CD14-positive monocyte (primary cell): ENCODE data around the gene SYPL2. TPM values are rescaled to one million over a fixed set of nuclear protein-coding genes. Genes with fewer than 3 reads are reported as not detected.

Experiments used
- DNase-seq, 3 donors: peaks; one replicate each; pipeline ENCODE4 v3.0.0-alpha.2; 2011 to 2022
- H2AFZ ChIP-seq: 2 replicates; pipeline ENCODE4 v1.6.0; 2012; ENCODE audit warnings: mild to moderate bottlenecking, low read depth, low read length, inconsistent platforms; ENCODE audit not compliant: insufficient read depth, poor library complexity, severe bottlenecking
- H3K27ac ChIP-seq, 2 donors: 1 replicate in 1 of 2; 2 replicates in 1 of 2; pipeline ENCODE4 v1.5.1; 2012 to 2013; ENCODE audit warnings: low read length in 2 of 2, control low read depth in 1 of 2, inconsistent platforms in 1 of 2, low read depth in 1 of 2, mild to moderate bottlenecking in 1 of 2
- H3K27me3 ChIP-seq, 2 donors: one replicate each; pipeline versions ENCODE4 v1.6.0 to v1.6.1; 2011 to 2013; ENCODE audit warnings: low read length in 2 of 2; ENCODE audit not compliant: control insufficient read depth in 2 of 2, insufficient read depth in 2 of 2
- H3K36me3 ChIP-seq, 2 donors: replicated peaks in 1 of 2; 1 replicate in 1 of 2; 2 replicates in 1 of 2; pipeline versions ENCODE4 v1.5.1 to v1.6.1; 2012 to 2013; ENCODE audit warnings: low read length in 2 of 2, control low read depth in 1 of 2, inconsistent platforms in 1 of 2, mild to moderate bottlenecking in 1 of 2; ENCODE audit not compliant: insufficient read depth in 2 of 2, control insufficient read depth in 1 of 2
- H3K4me1 ChIP-seq, 2 donors: 1 replicate in 1 of 2; 2 replicates in 1 of 2; pipeline versions ENCODE4 v1.5.1 to v1.6.1; 2012 to 2013; ENCODE audit warnings: low read length in 2 of 2, control low read depth in 1 of 2, inconsistent platforms in 1 of 2, mild to moderate bottlenecking in 1 of 2, moderate library complexity in 1 of 2; ENCODE audit not compliant: insufficient read depth in 2 of 2, control insufficient read depth in 1 of 2
- H3K4me2 ChIP-seq: replicated peaks from 2 replicates; pipeline ENCODE3; 2012; ENCODE audit warnings: low read length, moderate library complexity, mild to moderate bottlenecking; ENCODE audit not compliant: poor library complexity, severe bottlenecking; ENCODE audit errors: extremely low read depth
- H3K4me3 ChIP-seq, 3 experiments: fragments of 200-600 bp in 1 of 3; sonication (generic) in 1 of 3; replicated peaks in 1 of 3; 1 replicate in 2 of 3; 2 replicates in 1 of 3; pipeline ENCODE4 v1.5.1; 2011 to 2013; ENCODE audit warnings: low read length in 3 of 3, mild to moderate bottlenecking in 3 of 3, control low read depth in 2 of 3, low read depth in 2 of 3, inconsistent platforms in 1 of 3, moderate library complexity in 1 of 3
- H3K79me2 ChIP-seq: 2 replicates; pipeline ENCODE4 v1.6.0; 2012; ENCODE audit warnings: mild to moderate bottlenecking, control low read depth, inconsistent platforms, low read length, moderate library complexity; ENCODE audit not compliant: insufficient read depth
- H3K9ac ChIP-seq: 2 replicates; pipeline ENCODE4 v1.6.0; 2017; ENCODE audit warnings: low read length, mild to moderate bottlenecking; ENCODE audit not compliant: insufficient read depth, poor library complexity, severe bottlenecking
- H3K9me3 ChIP-seq, 2 donors: replicated peaks in 1 of 2; 1 replicate in 1 of 2; 2 replicates in 1 of 2; pipeline versions ENCODE4 v1.5.1 to v1.6.1; 2012 to 2013; ENCODE audit warnings: low read length in 2 of 2, control low read depth in 1 of 2; ENCODE audit not compliant: control insufficient read depth in 1 of 2, insufficient read depth in 1 of 2
- H4K20me1 ChIP-seq: 2 replicates; pipeline ENCODE4 v1.6.0; 2012; ENCODE audit warnings: mild to moderate bottlenecking, low read length, control low read depth, moderate library complexity; ENCODE audit not compliant: insufficient read depth
- H3K27ac Mint-ChIP-seq, 7 donors: one replicate each; pipeline ENCODE4 v1.8.0; 2020; ENCODE audit warnings: mild to moderate bottlenecking in 7 of 7, mixed read lengths in 7 of 7, moderate library complexity in 6 of 7, inconsistent platforms in 2 of 7
- H3K27me3 Mint-ChIP-seq, 3 donors: one replicate each; pipeline ENCODE4 v1.8.0; 2021 to 2022; ENCODE audit warnings: low read depth in 3 of 3, mild to moderate bottlenecking in 3 of 3, mixed read lengths in 3 of 3, moderate library complexity in 3 of 3, inconsistent platforms in 1 of 3
- H3K36me3 Mint-ChIP-seq, 2 donors: one replicate each; pipeline ENCODE4 v1.8.0; 2020; ENCODE audit warnings: mixed read lengths in 2 of 2, inconsistent platforms in 1 of 2, mild to moderate bottlenecking in 1 of 2
- H3K4me1 Mint-ChIP-seq: one replicate; pipeline ENCODE4 v1.8.0; 2020; ENCODE audit warnings: mild to moderate bottlenecking, mixed read lengths
- H3K4me3 Mint-ChIP-seq, 2 donors: one replicate each; pipeline ENCODE4 v1.8.0; 2020; ENCODE audit warnings: mild to moderate bottlenecking in 2 of 2, mixed read lengths in 2 of 2, moderate library complexity in 1 of 2
- H3K9me3 Mint-ChIP-seq, 7 donors: one replicate each; pipeline ENCODE4 v1.8.0; 2020 to 2022; ENCODE audit warnings: mixed read lengths in 7 of 7, mild to moderate bottlenecking in 6 of 7, moderate library complexity in 6 of 7, inconsistent platforms in 2 of 7
- WGBS: methylation state at CpG from one replicate; pipeline ENCODE4 v1.1.5; 2013; ENCODE audit warnings: missing lambda C conversion rate; ENCODE audit not compliant: insufficient coverage; 5-methylcytosine and 5-hydroxymethylcytosine counted together
- intact Hi-C, 2 donors: fragments of 100-400 bp; cut with micrococcal nuclease; formaldehyde crosslinking; loops; one replicate each; pipeline versions ENCODE4 v1.15.0 to v1.15.1; 2023
- polyA plus RNA-seq, 3 donors: library from polyadenylated mRNA; depleted of rRNA in 1 of 3; unstranded in 2 of 3; stranded (reverse) in 1 of 3; fragments of 300-500 nt in 2 of 3; fragments of >200 nt in 1 of 3; fragmentation: Illumina TruSeq in 2 of 3; gene quantifications; 1 replicate in 2 of 3; 2 replicates in 1 of 3; pipeline ENCODE4 v1.2.3, GENCODE V29; 2012 to 2021
- TF ChIP-seq, protein P1 (sequence below): fragments of 200-600 bp; IDR thresholded peaks from one replicate; pipeline ENCODE4 v1.8.0; 2022; ENCODE audit warnings: antibody characterized with exemption, mild to moderate bottlenecking

SYPL2 gene
- polyA plus RNA-seq, 3 donors = 0.03 to 0.12 TPM; not detected in 1

DNA sequence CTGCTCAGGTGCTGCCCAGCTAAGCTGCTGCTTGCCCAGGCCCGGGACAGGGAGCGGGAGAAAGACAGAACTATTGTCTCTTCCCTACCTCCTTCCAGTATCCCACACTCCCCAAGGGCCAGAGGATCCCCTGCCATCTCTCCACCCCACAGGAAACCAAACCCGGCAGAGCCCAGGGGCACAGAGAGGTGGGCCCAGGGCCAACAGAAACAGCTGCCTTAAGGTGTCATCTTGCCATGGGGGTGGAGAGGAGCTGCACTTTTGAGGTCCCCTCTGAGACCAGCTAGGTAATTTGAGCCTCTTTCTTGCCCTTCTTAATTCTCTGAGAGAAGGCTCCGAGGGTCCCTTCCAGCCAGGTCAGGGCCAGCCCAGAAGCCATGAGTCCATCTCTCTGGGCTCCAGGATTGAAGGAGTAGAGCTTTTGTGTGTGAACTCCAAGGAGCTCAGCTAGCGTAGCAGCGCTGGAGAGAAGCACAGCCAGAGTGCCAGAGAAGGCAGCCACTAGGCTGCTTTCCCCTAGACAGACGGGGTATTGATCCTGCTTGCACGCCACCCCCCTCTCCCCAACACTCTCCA, 63.6 kb downstream of the SYPL2 start:
- no peaks in the 10 kb centered on the region for H3K9me3 Mint-ChIP-seq
- H3K27ac Mint-ChIP-seq = no peak overlapping the region
- H3K27ac ChIP-seq = no peak overlapping the region
- 97% methylated on average over 6 of the region's 8 CpGs for WGBS
- H3K27me3 ChIP-seq = no peaks in the 10 kb centered on the region
- H3K36me3 Mint-ChIP-seq = no peaks in the 10 kb centered on the region
- H3K4me1 Mint-ChIP-seq = peaks cover 9% of the 10 kb centered on the region
- peaks cover 2 to 5% (median 2%) of the 10 kb centered on the region in 3 donors for H3K27me3 Mint-ChIP-seq
- H4K20me1 ChIP-seq = no peaks in the 10 kb centered on the region
- H3K4me3 Mint-ChIP-seq = no peak overlapping the region
- H3K4me3 ChIP-seq = no peak overlapping the region
- no peaks in the 10 kb centered on the region for H3K9me3 ChIP-seq
- H3K79me2 ChIP-seq = no peaks in the 10 kb centered on the region
- H3K9ac ChIP-seq = no peak overlapping the region
- no peak overlapping the region for H3K4me2 ChIP-seq
- H2AFZ ChIP-seq = no peak overlapping the region
- no peaks in the 10 kb centered on the region for H3K36me3 ChIP-seq
- TF ChIP-seq, protein P1, sequence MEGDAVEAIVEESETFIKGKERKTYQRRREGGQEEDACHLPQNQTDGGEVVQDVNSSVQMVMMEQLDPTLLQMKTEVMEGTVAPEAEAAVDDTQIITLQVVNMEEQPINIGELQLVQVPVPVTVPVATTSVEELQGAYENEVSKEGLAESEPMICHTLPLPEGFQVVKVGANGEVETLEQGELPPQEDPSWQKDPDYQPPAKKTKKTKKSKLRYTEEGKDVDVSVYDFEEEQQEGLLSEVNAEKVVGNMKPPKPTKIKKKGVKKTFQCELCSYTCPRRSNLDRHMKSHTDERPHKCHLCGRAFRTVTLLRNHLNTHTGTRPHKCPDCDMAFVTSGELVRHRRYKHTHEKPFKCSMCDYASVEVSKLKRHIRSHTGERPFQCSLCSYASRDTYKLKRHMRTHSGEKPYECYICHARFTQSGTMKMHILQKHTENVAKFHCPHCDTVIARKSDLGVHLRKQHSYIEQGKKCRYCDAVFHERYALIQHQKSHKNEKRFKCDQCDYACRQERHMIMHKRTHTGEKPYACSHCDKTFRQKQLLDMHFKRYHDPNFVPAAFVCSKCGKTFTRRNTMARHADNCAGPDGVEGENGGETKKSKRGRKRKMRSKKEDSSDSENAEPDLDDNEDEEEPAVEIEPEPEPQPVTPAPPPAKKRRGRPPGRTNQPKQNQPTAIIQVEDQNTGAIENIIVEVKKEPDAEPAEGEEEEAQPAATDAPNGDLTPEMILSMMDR = no peak
- peaks cover 10 to 11% of the 10 kb centered on the region in 2 donors for H3K4me1 ChIP-seq
- intact Hi-C loops = loop anchor here in 1 of 2 donors (10.0 kb wide), 2 partner anchors 95 to 255 kb away; no protein-coding TSS in a partner anchor
- DNase-seq = no peak

DNA sequence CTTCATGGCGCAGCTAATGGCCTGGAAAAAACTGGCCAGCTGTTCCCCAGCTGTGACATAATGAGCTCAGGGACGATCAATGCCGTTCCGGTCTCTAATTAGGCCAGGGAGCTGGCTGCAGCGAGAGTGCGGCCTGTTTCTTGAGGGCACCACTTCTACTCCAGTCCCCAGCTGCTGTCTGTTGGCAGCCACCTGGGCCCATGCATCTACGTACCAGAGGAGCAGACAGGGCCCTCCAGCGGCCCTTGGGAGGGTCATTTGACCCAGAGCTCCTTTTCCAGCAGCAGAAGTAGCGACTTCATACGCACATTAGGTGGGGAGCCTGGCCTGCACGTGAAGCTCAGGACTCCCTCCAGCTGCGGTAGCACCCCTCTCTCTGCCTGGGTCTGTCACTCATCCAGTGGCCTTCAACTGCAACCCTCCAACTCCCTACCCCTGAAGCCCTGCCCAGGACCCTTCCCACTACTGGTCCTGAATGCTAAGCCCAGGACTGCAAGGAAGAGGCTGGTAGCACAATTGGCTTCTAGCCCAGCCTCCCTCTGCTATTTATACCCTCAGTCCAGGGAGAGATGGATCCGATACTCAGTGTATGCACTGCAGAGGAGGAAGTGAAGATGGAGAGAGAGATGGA, 64.2 kb downstream of the SYPL2 start:
- no peaks in the 10 kb centered on the region for H3K36me3 ChIP-seq
- peaks cover 2 to 5% (median 2%) of the 10 kb centered on the region in 3 donors for H3K27me3 Mint-ChIP-seq
- H3K4me3 Mint-ChIP-seq = peak overlapping the region in 1 of 2 donors; percentile 25
- H3K27me3 ChIP-seq = no peaks in the 10 kb centered on the region
- no peak overlapping the region for H3K9ac ChIP-seq
- H3K9me3 ChIP-seq = no peaks in the 10 kb centered on the region
- no peak overlapping the region for H3K27ac Mint-ChIP-seq
- no peaks in the 10 kb centered on the region for H3K79me2 ChIP-seq
- H4K20me1 ChIP-seq = no peaks in the 10 kb centered on the region
- H3K4me3 ChIP-seq = no peak overlapping the region
- H3K27ac ChIP-seq = no peak overlapping the region
- H3K4me2 ChIP-seq = no peak overlapping the region
- no peak overlapping the region for H2AFZ ChIP-seq
- H3K9me3 Mint-ChIP-seq = no peaks in the 10 kb centered on the region
- TF ChIP-seq, protein P1 = no peak
- H3K4me1 ChIP-seq = peaks cover 10 to 11% of the 10 kb centered on the region in 2 donors
- intact Hi-C loops = loop anchor here in 1 of 2 donors (10.0 kb wide), 1 partner anchor 256 kb away; no protein-coding TSS in a partner anchor
- peaks cover 9% of the 10 kb centered on the region for H3K4me1 Mint-ChIP-seq
- H3K36me3 Mint-ChIP-seq = no peaks in the 10 kb centered on the region
- 97% methylated on average over 12 of the region's 13 CpGs for WGBS
- DNase-seq = no peak
